ENCODE measurements around the gene SFXN2.
"Not testable (repeated sequence)": the region's sequence is repeated elsewhere in the genome, so short reads cannot be mapped to it uniquely, and the experiment has no call there.

SFXN2 gene

DNA sequence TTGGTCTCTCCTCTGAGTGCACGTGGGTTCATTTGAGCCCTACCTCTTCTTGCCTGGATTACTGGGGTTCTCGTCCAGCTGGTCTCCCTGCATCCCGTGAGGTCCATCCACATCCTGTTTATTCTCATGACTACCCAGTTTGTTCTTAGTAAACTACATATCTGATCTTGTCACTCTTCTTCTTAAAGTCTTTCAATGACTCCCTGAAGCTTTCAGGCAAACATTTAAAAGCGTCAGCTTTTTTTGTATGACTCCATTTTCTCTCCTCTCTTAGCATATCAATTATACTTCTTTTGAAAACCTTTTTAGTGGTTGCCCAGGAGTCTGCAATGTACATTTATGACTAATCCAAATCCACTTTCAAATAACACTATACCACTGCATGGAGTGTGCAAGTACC, 7.5 kb downstream of the SFXN2 start:
- DNase-seq: no peak

DNA sequence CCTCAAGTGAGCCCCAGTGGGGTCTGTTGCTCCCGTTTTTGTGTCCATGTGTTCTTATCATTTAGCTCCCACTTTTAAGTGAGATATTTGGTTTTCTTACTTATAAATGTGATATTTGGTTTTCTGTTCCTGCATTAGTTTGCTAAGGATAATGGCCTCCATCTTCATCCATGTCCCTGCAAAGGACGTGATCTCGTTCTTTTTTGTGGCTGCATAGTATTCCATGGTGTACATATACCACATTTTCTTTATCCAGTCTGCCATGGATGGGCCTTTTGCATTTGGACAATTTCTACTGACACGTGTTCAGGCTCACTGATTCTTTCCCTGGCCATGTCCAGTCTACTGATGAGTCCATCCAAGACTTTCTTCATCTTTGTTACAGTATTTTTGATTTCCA, 9.6 kb downstream of the SFXN2 start:
- DNase-seq: no peak

DNA sequence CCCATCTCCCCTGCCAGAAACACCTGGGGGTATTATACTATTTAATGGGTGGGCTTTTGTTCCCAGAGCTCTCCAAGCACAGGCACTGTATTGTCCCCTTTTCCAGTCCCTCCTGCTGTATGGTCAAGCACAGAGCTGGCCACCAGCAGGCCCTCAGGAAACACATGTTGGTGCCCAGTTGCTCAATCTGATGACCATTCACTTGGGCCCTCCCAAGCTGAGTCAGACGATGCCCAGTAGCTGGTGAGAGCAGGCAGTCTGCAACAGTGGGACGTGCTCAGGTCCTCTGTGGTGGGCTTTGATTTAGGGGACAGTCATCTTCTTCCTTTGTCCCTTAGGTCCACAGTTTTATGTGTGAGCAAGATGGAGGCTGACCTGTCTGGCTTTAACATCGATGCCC, 11.8 kb downstream of the SFXN2 start:
- no peak for DNase-seq

DNA sequence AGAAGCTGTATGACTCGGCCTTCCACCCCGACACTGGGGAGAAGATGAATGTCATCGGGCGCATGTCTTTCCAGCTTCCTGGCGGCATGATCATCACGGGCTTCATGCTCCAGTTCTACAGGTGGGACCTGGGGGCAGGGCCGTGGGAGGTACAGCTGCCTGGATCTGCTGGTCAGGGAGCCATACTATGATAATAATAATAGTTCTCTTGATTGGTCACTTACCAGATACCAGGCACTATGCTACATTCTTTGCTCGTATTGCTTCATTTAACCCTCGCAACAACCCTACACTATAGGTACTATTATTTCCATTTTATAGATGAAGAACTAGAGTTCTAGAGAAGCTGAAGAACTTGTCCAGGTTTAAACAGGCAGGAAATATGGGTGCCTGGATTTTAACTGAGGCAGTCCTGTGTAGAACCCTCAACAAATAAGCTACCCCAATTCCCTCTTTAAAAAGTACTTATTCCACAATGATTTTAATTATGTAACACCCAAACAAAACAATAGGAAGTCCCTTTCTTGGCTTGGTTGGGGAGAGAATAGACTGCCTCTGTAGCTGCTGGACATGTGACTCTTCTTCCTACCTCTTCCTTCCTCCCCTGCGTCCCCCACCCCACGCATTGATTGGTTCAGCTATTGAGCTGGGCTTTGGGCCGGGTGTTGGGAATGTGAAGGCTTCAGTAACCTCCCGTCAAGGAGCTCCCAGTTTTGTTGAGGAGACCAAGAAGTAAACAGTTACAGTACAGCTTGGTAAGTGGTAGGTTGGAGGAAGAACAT, 12.8 kb downstream of the SFXN2 start:
- DNase-seq: no peak

DNA sequence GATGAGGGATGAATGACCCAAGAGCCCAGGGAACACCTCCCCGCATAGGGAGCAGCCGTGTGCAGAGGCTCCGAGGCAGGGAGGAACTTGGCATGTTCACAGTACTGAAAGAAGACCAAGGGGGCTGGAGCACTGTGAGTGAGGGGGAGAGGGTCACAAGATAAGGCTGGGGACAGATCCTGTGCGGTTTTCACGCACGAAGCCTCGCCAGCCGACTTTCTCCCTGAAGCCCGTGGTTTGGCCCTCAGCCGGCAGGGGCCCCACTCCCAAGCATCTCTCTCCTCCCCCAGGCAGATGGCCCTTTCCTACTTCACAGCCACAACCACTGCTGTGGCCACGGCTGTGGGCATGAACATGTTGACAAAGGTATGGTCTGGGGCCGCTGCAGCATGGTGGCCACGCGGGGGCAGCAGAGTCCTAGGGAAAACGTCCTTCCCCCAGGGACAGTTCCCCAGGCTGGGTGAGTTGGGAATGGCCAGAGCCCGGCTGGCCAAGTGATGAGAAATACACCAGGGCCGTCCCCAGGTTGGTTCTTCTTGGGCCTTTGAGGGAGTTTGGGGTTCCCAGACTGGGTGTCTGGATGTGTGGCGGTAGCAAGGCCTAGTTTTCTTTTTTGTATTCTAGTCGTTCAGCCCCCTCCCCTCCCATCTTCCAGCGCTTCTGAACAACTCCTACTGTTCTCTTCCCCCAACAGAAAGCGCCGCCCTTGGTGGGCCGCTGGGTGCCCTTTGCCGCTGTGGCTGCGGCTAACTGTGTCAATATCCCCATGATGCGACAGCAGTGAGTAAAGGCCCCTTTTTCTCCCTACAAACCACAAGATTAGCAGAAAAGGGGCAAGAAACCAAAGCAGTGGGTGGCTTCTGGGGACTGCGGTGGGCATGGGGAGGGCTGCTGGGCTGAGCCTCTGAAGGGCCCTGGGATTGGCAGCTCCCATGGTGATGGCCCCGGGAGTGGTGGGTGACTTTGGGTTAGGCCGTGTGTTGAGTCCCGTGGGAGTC, 14.9 kb downstream of the SFXN2 start:
- DNase-seq: peak; percentile 7

DNA sequence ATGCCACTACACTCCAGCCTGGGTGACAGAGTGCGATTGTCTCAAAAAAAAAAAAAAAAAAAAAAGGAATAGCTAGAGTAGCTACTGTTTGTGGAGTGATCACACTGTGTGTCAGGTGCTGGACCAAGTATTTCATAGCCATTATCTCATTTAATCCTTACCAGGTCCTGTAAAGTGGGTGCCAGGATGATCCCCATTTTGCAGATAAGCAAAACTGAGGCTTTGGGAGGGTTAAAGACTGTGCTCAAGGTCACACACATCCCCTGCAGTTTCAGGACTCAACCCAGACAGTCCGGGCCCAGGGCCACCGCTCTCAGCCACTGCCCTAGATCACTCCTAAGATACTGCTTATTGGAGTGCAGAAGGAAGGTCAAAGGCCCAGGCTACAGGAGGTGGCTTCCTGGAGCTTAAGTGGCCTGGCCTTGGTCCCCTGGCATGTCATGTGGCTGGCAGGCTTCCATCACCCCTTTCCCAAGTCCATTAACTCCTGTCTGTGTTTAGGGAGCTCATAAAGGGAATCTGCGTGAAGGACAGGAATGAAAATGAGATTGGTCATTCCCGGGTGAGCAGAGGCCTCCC, 16.9 kb downstream of the SFXN2 start:
- no peak for DNase-seq

DNA sequence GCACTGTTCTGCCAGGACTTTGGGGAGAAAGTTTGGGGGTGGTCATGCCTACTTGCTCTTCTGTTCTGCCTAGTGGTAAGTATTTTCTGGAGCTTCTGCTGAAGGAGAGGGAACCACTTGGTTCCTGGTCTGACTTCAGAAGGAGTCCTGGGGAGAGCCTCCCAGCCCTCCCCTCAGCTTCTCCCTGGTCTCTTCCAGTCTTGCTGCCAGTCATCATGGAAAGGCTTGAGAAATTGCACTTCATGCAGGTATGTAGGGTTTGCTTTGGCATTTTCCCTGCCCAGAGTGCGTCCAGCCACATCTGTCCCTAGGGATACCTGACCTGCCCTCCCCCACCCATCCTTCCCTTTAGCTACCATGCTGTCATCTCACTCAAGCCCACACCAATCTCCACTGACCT, 18.2 kb downstream of the SFXN2 start:
- DNase-seq: no peak

DNA sequence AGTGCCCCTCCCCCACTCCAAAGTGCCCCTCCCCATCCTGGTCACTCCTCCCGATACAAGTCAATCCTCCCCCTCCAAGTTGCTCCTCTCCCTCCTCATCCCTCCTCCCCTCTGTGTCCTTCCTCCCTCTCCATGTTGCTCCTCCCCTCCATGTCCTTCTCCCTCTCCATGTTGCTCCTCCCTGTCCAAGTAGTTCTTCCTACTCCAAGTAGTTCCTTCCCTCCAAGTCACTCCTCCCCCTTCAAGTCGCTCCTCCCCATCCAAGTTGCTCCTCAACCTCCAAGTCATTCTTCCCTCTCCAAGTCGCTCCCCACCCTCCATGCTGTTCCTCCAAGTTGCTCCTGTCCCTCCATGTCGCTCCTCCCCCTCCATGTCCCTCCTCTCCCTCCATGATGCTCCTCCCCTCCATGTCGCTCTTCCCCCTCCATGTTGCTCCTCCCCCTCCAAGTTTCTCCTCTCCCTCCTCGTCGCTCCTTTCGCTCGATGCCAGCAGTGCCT, 20.7 kb downstream of the SFXN2 start:
- no peak for DNase-seq

DNA sequence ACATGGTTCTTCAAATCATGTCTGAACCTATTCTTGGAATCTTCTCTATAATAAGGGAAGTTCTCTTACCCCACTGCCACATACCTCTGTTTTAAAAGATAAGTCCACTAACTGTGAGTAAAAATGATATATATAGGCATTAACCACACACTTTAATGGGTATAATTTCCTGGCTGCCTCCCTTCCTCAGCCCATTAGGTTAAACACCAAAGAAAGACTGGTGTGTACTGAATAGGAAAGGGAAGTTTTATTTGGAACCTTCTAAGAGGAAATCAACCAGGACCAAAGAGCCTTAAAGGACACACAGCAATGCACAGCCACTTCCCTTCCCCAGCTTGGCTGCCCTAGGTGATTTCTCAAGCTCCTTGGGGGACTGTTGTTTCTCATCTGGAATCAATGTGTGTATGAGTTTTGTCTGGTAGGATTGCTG, 24.3 kb downstream of the SFXN2 start:
- no peak for DNase-seq

DNA sequence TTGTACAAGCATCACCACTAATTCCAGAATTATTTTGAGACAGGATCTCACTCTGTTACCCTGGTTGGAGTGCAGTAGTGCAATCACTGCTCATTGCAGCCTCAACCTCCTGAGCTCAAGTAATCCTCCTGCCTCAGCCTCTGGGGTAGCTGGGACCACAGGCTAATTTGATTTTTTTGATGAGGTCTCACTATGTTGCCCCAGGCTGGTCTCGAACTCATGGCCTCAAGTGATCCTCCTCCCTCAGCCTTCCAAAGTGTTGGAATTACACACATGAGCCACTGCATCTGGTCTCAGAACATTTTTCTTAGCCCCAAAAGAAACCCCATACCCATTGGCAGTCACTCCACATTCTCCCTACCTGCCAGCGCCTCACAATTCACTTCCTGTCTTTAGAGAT, 25.8 kb downstream of the SFXN2 start:
- DNase-seq: no peak

DNA sequence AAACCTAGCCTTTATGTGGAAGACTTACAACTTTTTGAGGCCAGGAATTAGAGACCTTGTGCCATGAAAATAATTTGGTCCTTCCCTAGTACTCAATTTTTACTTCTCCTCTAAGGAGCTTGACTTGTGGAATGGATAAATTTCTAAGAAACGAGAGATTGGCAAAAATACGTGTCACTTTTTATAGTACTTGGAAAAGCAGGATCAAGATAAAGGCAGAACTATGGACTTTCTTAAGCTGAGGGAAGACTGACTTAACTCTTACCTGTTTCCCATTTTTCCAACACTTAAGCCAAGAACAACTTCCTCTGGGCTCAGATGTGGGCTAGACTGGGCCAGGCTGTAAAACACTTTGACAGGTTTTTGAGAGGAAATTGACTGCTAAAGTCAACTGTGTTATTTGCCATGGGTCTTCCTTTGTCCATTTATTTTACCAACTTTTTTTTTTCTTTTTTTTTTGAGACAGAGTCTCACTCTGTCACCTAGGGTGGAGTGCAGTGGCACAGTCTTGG, 27.3 kb downstream of the SFXN2 start:
- no peak for DNase-seq

DNA sequence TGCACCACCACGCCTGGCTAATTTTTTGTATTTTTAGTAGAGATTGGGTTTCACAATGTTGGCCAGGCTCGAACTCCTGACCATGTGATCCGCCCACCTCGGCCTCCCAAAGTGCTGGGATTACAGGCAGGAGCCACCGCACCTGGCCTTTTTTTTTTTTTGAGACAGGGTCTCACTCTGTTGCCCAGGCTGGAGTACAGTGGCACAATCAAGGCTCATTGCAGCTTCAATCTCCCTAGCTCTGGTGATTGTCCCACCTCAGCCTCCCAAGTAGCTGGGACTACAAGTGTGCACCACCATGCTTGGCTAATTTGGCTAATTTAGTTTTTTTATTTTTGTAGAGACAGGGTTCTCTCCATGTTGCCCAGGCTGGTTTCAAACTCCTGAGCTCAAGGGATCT, 27.9 kb downstream of the SFXN2 start:
- not testable (repeated sequence) for DNase-seq

DNA sequence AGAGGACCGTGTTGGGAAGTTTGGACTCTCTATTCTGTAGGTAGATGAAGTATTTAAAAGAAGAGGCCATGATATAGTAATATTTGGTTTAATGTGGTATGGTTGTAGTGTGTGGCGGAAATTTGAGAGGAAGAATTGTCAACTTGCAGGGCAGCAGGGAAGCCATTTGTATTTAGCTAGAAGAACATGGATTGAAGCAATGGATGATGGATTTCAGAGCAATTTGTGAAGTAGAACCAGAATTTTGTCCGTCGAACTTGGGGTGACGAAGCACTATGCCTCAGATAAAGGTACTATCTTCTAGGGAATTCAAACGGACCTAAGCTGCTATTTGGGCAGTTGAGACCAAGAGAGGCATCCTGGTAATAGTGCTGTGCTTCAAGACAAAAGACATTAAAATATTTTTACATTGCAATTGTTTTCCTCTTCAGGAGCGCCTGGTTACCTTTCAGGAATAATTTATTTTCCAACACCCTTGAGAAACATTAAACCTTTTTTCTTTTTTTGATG, 28.7 kb downstream of the SFXN2 start:
- no peak for DNase-seq

DNA sequence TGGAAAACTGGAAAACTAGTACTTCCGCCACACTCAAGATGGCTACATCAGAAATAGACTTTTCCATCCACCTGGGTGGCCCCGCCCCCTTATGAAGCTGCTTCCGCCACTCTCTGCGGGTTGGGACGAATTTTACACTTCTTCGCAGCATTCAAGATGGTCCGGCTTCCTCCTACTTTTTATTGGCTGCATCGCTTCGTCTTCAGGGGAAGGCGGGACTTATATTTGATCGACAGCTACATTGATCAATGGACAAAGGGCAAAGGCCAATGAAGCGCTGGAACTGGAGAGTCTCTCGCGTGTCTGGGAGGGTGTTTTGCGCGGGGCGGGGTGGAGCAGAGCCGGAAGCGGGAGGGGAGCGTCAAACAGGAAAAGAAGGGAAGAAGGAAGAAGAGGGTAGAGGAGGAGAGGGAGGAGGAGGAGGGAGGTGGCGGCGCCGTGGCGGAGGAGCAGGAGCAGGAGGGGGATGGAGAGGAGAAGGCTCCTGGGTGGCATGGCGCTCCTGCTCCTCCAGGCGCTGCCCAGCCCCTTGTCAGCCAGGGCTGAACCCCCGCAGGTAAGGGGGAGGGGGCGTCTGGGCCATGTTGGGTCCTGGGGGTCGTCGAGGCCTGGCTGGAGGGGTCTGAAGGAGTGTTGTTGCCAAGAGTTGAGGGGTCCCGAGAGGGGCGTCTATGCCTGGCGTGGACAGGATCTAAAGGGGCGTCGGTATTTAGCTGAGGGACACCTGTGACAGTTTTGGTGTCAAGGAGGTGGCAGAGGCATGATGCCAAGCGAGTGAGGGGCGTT, 29.3 kb downstream of the SFXN2 start, which contains the start of gene WBP1L:
Gene WBP1L (plus strand): TSS at position 361 of the 786 bp plus-strand sequence. CDS start 106 bp downstream, at position 467.
- DNase-seq: peak; percentile 99

DNA sequence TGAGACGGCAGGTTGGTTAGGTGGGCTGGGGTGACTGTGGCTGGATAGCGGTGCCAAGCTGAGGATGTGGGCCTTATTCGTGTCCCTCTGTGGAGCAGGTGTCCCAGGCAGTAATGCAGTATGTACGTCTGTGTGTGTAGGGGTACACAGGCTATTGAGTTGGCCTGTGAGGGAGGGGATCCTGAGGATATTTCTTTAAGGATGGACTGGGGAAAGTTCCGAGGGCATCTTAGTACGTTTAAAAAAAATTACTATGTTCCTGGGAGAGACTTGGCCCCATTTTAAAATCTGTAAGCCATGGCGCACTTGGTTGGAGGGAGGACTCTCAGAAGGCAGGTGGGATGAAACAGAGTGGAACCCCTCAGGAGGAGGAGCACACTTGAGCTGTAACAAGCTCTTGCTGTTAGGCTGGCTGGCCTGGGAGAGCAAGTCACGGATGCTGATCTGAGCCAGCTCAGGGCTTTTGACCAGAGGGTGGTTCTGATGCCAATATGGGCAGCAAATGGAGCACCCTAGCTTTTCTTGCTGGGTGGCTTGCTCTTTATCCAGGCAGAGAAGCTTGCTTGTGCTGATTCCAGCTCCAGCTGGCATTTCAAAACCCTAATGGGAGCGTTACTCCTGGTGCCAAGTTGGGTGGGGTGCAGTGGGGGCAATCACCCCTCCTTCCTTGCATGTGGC, 30.1 kb downstream of the SFXN2 start:
- no peak for DNase-seq

DNA sequence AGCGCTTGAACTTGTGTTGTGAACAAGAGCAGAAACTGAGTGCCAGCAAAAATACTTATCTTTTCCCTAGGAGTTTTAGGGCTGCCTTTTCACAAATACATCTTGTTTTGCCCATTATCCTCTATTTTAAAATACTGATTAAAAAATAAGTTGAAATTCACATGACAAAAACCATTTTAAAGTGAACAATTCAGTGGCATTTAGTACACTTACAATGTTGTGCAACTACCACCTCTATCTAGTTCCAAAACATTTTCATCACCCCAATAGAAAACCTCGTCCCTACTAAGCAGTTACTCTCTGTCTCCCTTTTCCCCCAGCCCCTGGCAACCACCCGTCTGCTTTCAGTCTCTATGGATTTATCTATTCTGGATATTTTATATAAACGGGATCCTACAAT, 30.7 kb downstream of the SFXN2 start:
- DNase-seq: no peak

DNA sequence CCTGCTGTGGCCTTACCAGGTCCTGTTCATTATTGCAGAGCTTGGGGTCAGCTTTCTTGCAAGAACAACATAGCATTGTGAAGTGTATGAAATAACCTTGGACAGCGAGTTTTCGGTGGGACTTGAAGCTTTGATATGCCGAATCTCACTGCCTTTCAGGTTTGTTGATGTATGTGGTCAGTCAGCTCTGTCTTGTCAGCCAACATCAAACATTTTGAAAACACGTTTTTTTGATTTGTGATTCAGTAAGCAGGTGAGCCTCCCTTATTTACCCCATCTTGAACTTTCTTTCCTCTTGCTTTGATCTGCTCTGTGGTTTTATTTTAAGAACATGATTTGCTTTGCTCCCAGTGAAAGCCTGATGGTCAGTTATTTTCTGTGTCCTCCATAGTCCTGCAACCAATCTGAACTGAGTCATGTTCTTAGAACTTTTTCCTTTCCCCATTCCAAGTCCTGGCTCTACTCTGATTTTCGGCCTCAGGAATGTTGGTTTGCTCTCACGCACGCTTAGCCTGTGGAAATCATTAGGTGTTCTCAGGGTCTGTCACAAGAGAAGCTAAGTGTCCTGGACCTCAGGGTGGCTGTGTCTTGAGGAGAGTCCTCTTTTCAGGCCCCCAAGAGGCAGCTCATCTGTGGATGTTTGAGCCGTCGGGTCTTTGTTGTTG, 38.0 kb downstream of the SFXN2 start:
- DNase-seq: no peak

DNA sequence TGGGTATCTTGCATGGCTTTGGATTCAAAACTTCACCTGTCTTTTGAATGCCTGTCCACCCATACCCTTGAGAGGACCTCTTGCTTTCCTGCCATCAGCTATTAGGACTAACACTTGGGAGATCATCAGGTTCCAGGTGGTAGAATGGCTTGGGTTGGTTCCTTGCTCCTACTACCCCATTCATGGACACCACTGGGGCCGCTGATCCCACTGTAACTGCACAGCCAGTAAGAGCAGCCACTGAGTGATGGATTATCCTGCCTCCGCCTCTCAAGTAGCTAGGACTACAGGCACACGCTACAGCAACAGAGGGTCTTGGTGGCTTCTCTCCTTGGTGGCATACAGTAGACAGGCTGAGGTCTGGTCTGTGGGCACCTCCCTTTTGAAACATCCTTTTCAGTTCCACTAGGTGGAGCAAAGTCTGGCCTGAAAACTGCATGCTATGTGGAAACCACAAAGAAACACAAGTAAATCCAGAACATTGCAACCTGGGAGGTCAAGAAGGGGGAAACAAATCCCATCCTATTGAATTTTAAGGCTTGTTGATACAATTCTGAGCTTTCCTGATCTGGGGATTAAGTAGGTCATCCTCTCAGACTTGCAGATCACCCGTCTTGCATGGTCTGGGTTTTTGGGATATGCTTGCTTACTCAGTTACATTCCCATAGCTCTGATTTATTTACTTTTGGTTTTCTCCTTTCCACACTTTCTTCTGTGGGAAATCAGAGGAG, 38.7 kb downstream of the SFXN2 start:
- no peak for DNase-seq

DNA sequence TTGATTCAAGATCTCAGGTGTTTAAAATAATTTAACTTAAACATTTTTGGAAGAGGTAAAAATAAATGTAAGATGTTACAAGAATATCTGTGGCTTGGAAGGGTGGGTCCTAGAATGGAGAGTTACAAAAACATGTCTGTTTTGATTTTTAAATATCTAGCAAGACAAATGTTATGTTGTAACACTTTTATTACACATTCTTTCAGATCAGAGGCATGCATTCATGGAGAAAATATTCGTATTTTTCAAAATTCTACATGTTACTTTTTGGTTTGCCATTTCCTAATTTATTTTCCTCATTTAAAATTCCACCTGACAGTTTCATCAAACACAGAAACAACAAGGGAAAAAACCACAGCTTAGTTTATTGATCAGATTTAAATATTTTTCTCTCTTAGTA, 39.3 kb downstream of the SFXN2 start:
- DNase-seq: no peak

DNA sequence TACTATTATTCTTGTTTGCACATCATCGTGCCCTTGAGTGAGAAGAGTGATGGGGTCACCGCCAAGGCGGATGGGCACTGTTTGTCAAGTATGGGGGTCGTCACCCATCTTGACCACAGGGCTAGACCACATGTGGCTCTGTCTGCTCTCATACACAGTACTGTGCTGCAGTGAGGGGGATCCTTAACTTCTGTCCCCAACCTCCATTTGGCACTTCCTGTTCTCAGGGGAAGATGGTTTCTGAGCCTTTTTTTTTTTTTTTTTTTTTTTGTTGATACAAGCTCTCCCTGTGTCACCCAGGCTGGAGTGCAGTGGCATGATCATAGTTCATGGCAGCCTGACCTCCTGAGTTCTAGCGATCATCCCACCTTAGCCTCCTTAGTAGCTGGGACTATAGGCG, 42.9 kb downstream of the SFXN2 start:
- DNase-seq: no peak
